ENCODE data around the gene DUSP12. TPM values are rescaled to one million over a fixed set of nuclear protein-coding genes. Genes with fewer than 3 reads are reported as not detected.

Gene DUSP12
- total RNA-seq, 8 experiments from 2014 or later = 22.8 to 100 (median 66.8) TPM

DNA sequence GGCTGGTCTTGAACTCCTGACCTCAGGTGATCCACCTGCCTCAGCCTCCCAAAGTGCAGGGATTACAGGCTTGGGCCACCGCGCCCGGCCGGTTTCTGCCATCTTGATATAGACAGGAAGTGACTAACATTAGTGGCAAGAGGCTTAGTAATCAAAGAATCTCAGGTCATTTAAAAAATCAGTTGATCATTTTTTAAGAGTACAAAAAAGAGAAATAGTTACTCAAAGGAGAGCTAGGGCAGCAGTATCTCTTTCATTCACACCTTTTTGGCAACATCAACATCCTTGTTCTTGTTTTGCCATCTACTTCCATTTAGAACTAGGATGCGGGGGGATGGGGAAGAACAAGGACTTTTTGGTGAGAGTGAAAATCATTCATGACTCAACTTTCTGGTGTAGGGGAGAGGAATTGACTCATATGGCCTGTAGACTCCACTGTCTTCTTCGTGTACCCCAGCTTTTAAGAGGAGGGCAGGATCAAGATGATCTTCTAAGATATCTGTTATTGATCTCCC, 19.5 kb upstream of the DUSP12 start:
- ATAC-seq (replicated peaks in 6 of 8) = no peak
- Histone ChIP-seq H3K27ac (no peak overlapping the region), H3K4me1 (replicated peaks in 1 of 2) (peaks cover 5 to 6% of the 10 kb centered on the region in 2 donors), H3K4me3 (no peak overlapping the region)
- 25 to 90% (median 64%) methylated on average over 1 to 6 of the region's 6 CpGs; no CpG with 5 or more reads in 2 of the 10 experiments for whole genome bisulfite sequencing, 10 experiments
- in situ Hi-C loops (cut with MboI; ENCODE audit: low pct_unique_long_range_greater_than_20kb in 2 of 9, low sequenced_read_pairs in 9 of 9, unreplicated experiment in 9 of 9) = loop anchor here in 4 of 9 experiments (25.0 kb wide), 2 partner anchors 93 to 518 kb away; partner anchors contain the start of genes APOA2 (in 2 of the 4), FCER1G (in 2 of the 4), FCGR3B (in 2 of the 4) and NDUFS2 (in 2 of the 4)

DNA sequence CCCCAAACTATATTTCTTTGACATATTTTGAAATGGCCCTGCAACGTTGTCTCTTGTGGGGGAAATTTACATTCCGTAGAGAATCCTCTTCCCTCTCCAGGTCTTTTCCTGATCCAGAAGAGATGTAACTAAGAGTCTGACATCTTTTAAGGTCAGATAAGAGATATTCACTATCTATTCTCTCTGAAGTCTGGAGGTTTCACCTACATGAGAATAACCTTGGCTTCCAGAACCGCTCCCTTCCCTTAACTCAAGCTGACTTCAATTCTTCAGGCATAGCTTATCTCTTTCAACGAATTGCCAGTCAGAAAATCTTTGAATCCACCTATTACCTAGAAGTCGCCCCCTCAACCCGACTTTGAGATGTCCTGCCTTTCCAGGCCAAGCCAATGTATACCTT, 18.3 kb upstream of the DUSP12 start:
- in situ Hi-C loops (cut with MboI; ENCODE audit: low pct_unique_long_range_greater_than_20kb in 2 of 9, low sequenced_read_pairs in 9 of 9, unreplicated experiment in 9 of 9) = loop anchor here in 4 of 9 experiments (25.0 kb wide), 2 partner anchors 94 to 519 kb away; partner anchors contain the start of genes APOA2 (in 2 of the 4), FCER1G (in 2 of the 4), FCGR3B (in 2 of the 4) and NDUFS2 (in 2 of the 4)
- ATAC-seq (replicated peaks in 6 of 8) = no peak
- Histone ChIP-seq H3K4me3 (no peak overlapping the region), H3K27ac (no peak overlapping the region), H3K4me1 (replicated peaks in 1 of 2) (peaks cover 2 to 3% of the 10 kb centered on the region in 2 donors)
- WGBS, 10 experiments = 60 to 100% (median 76%) methylated on average over 1 to 6 of the region's 6 CpGs; no CpG with 5 or more reads in 2 of the 10 experiments

DNA sequence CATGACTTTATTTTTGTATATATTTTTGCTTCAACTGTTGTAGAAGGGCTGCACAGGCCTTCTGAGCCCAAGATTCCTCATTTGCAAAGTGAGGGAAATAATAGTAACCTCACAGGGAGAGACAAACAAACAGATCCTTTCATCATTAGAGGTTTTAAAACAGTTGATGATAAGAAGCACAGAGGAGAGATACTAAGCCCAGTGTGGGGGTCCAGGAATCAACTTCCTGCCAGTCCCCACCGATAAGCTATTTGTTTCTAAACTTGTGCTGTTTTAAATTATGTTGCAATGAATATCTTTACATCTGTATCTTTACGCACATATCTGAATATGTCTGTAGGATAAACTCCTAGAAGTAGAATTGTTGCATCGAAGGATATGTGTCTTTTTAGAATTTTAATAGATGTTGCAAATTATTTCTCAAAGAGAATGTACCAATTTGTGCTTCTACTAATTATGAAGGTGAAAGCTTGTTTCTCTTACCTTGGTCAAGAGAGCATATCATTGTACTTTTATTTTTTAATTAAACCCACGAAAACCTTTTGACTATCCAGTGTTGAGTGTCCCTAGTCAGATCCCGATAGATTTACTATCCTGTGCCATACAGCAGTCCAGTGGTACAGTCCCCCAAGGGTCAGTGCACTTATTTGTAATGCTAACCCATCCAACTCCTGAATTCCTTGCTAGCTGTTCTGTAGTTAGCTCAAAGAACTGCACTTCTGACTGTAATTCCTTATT, 17.4 kb upstream of the DUSP12 start:
- ATAC-seq (replicated peaks in 6 of 8) = no peak
- no peak overlapping the region for H3K4me3 ChIP-seq

GRCh38 chr1:161733526-161733925, 16.1 kb upstream of the DUSP12 start:
- in situ Hi-C loops (cut with MboI; ENCODE audit: low pct_unique_long_range_greater_than_20kb in 2 of 9, low sequenced_read_pairs in 9 of 9, unreplicated experiment in 9 of 9) = loop anchor here in 4 of 9 experiments (25.0 kb wide), 2 partner anchors 96 to 521 kb away; partner anchors contain the start of genes APOA2 (in 2 of the 4), FCER1G (in 2 of the 4), FCGR3B (in 2 of the 4) and NDUFS2 (in 2 of the 4)
- H3K27ac ChIP-seq = no peak overlapping the region
- peak in 1 of 8 experiments; percentile 41 for ATAC-seq (replicated peaks in 6 of 8)

More for the DNA sequence above, 17.4 kb upstream of the DUSP12 start:
- in situ Hi-C loops (cut with MboI; ENCODE audit: low pct_unique_long_range_greater_than_20kb in 2 of 9, low sequenced_read_pairs in 9 of 9, unreplicated experiment in 9 of 9) = loop anchor here in 4 of 9 experiments (25.0 kb wide), 2 partner anchors 95 to 520 kb away; partner anchors contain the start of genes APOA2 (in 2 of the 4), FCER1G (in 2 of the 4), FCGR3B (in 2 of the 4) and NDUFS2 (in 2 of the 4)
- WGBS, 10 experiments = 20 to 100% (median 65%) methylated on average over 2 to 5 of the region's 5 CpGs
- Histone ChIP-seq H3K27ac (no peak overlapping the region), H3K4me1 (replicated peaks in 1 of 2) (peaks cover 2 to 3% of the 10 kb centered on the region in 2 donors)

DNA sequence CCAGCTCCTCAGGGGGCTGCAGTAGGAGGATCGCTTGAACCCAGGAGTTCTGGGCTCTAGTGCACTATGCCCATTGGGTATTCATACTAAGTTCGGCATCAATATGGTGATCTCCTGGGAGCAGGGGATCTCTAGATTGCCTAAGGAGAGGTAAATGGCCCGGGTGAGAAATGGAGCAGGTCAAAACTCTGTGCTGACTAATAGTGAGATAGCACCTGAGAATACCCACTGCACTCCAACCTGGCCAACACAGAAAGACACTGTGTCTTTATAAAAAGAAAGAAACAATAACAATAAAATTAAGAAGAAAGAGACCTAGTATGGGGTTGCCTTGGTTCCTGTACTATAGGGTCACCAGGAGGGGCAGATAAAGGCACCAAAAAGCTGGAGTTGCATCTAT, 13.7 kb upstream of the DUSP12 start:
- Histone ChIP-seq H3K27ac (no peak overlapping the region), H3K4me3 (no peak overlapping the region), H3K4me1 (replicated peaks in 1 of 2) (no peaks in the 10 kb centered on the region)
- in situ Hi-C loops (cut with MboI; ENCODE audit: low pct_unique_long_range_greater_than_20kb in 2 of 9, low sequenced_read_pairs in 9 of 9, unreplicated experiment in 9 of 9) = loop anchor here in 4 of 9 experiments (25.0 kb wide), 2 partner anchors 99 to 524 kb away; partner anchors contain the start of genes APOA2 (in 2 of the 4), FCER1G (in 2 of the 4), FCGR3B (in 2 of the 4) and NDUFS2 (in 2 of the 4)
- ATAC-seq (replicated peaks in 6 of 8) = no peak
- WGBS, 10 experiments = 73 to 100% (median 83%) methylated on average over 1 to 3 of the region's 3 CpGs; no CpG with 5 or more reads in 4 of the 10 experiments

More at GRCh38 chr1:161733526-161733925, 16.1 kb upstream of the DUSP12 start:
- WGBS, 10 experiments = 0 to 64% (median 30%) methylated on average over 1 of the region's 1 CpG; no CpG with 5 or more reads in 1 of the 10 experiments
- Histone ChIP-seq H3K4me1 (replicated peaks in 1 of 2) (no peaks in the 10 kb centered on the region), H3K4me3 (no peak overlapping the region)

- Histone ChIP-seq H3K4me3 (no peak overlapping the region), H3K27ac (no peak overlapping the region), H3K4me1 (replicated peaks in 1 of 2) (no peaks in the 10 kb centered on the region)
- ATAC-seq (replicated peaks in 6 of 8) = peak in 1 of 8 experiments; percentile 15
- 0 to 59% (median 41%) methylated on average over 1 to 4 of the region's 4 CpGs; no CpG with 5 or more reads in 2 of the 10 experiments for WGBS, 10 experiments
- in situ Hi-C loops (cut with MboI; ENCODE audit: low pct_unique_long_range_greater_than_20kb in 2 of 9, low sequenced_read_pairs in 9 of 9, unreplicated experiment in 9 of 9) = loop anchor here in 4 of 9 experiments (25.0 kb wide), 2 partner anchors 99 to 524 kb away; partner anchors contain the start of genes APOA2 (in 2 of the 4), FCER1G (in 2 of the 4), FCGR3B (in 2 of the 4) and NDUFS2 (in 2 of the 4)
Observed at GRCh38 chr1:161736335-161736969, 13.1 kb upstream of the DUSP12 start.

GRCh38 chr1:161737625-161738024, 12.0 kb upstream of the DUSP12 start:
- in situ Hi-C loops (cut with MboI; ENCODE audit: low pct_unique_long_range_greater_than_20kb in 2 of 9, low sequenced_read_pairs in 9 of 9, unreplicated experiment in 9 of 9) = loop anchor here in 4 of 9 experiments (25.0 kb wide), 2 partner anchors 100 to 525 kb away; partner anchors contain the start of genes APOA2 (in 2 of the 4), FCER1G (in 2 of the 4), FCGR3B (in 2 of the 4) and NDUFS2 (in 2 of the 4)
- H3K4me1 ChIP-seq (replicated peaks in 1 of 2) = no peaks in the 10 kb centered on the region
- ATAC-seq (replicated peaks in 6 of 8) = no peak
- no peak overlapping the region for H3K27ac ChIP-seq
- WGBS, 10 experiments = 7 to 70% (median 24%) methylated on average over 1 to 2 of the region's 2 CpGs; no CpG with 5 or more reads in 3 of the 10 experiments
- H3K4me3 ChIP-seq = no peak overlapping the region

GRCh38 chr1:161738627-161739287, 10.8 kb upstream of the DUSP12 start:
- Histone ChIP-seq H3K4me3 (no peak overlapping the region), H3K27ac (no peak overlapping the region), H3K4me1 (replicated peaks in 1 of 2) (peaks cover 0 to 7% of the 10 kb centered on the region in 2 donors)
- WGBS, 10 experiments = 71 to 100% (median 86%) methylated on average over 1 to 4 of the region's 4 CpGs; no CpG with 5 or more reads in 3 of the 10 experiments
- peak in 4 of 8 experiments; percentile 46 to 82 (median 78) for ATAC-seq (replicated peaks in 6 of 8)
- in situ Hi-C loops (cut with MboI; ENCODE audit: low pct_unique_long_range_greater_than_20kb in 2 of 9, low sequenced_read_pairs in 9 of 9, unreplicated experiment in 9 of 9) = loop anchor here in 4 of 9 experiments (25.0 kb wide), 2 partner anchors 101 to 526 kb away; partner anchors contain the start of genes APOA2 (in 2 of the 4), FCER1G (in 2 of the 4), FCGR3B (in 2 of the 4) and NDUFS2 (in 2 of the 4)

DNA sequence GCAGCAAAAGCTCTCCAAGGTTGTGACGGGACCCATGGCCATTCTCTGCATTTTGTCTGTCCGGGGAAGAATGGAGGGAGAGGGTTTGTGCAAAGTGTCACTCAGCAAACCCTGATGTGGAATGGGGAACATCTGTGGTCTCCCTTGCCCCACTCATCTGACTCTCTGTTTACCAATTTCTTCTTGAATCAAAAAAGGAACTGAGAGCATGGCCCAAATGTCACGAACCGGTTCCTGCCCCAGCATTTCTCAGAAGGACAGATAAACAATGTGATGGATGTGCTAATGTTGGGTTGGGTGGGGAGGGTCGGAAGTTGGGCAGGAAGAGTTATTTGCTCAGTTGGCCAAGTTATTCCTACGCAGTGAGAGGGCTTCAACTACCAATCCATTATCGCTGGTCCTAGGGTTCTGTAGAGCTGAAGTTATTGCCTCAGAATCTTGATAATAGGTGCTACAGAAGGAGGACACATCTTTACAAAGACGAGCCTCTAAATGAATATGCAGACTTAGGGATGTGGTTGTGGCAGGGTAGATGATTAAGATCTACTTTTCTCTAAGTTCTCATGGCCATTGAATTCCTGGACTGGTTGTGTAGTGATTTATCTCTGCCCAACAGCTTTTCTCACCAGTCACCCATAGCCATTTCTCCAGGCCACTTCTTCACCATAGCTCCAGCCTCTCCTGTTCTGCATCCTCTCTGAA, 9.6 kb upstream of the DUSP12 start:
- 45 to 90% (median 70%) methylated on average over 2 to 8 of the region's 8 CpGs; no CpG with 5 or more reads in 1 of the 10 experiments for WGBS, 10 experiments
- in situ Hi-C loops (cut with MboI; ENCODE audit: low pct_unique_long_range_greater_than_20kb in 2 of 9, low sequenced_read_pairs in 9 of 9, unreplicated experiment in 9 of 9) = loop anchor here in 4 of 9 experiments (25.0 kb wide), 2 partner anchors 103 to 528 kb away; partner anchors contain the start of genes APOA2 (in 2 of the 4), FCER1G (in 2 of the 4), FCGR3B (in 2 of the 4) and NDUFS2 (in 2 of the 4)
- H3K4me3 ChIP-seq = no peak overlapping the region
- ATAC-seq (replicated peaks in 6 of 8) = no peak
- no peak overlapping the region for H3K27ac ChIP-seq
- peaks cover 0 to 10% of the 10 kb centered on the region in 2 donors for H3K4me1 ChIP-seq (replicated peaks in 1 of 2)

DNA sequence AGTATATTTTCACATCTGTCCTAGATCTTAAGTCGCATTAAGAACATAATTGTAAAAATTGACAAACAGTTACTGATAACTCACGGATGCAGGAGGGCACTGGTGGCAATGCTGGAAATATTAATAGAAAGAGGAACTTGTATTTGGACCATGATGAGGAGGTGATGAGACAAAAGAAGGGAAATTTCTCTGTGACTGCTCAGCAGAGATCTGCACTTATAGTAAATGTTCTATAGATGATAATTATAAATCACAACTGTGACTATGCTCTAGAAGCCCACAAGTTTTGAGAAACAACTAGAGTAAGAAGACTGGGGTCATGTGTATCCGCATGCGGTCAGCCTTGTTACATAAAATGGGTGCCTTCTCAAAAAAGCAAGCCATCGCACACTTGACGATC, 8.7 kb upstream of the DUSP12 start:
- Histone ChIP-seq H3K27ac (no peak overlapping the region), H3K4me1 (replicated peaks in 1 of 2) (peaks cover 0 to 10% of the 10 kb centered on the region in 2 donors), H3K4me3 (no peak overlapping the region)
- WGBS, 10 experiments = 65 to 97% (median 88%) methylated on average over 2 to 6 of the region's 6 CpGs
- ATAC-seq (replicated peaks in 6 of 8) = no peak
- in situ Hi-C loops (cut with MboI; ENCODE audit: low pct_unique_long_range_greater_than_20kb in 2 of 9, low sequenced_read_pairs in 9 of 9, unreplicated experiment in 9 of 9) = loop anchor here in 4 of 9 experiments (25.0 kb wide), 2 partner anchors 104 to 529 kb away; partner anchors contain the start of genes APOA2 (in 2 of the 4), FCER1G (in 2 of the 4), FCGR3B (in 2 of the 4) and NDUFS2 (in 2 of the 4)

DNA sequence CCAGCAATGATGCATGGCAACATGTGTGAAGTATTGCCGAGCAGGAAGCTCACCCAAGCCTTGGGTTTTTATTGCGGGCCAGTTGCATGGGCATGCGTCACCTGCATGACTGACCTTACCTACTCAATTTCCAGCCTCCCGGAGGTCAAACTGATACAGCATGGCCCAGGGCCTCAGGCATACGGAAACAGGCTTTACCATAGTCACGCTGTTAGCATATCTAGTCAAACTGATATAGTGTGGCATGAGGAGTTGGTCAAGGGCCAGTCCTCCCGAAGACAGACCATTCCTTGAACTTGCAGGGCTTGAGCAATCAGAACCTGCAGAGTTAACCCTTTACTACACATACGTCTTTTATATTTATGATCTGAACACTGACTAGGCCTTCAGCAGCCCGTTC, 6.4 kb upstream of the DUSP12 start:
- H3K4me1 ChIP-seq (replicated peaks in 1 of 2) = peaks cover 0 to 10% of the 10 kb centered on the region in 2 donors
- no peak overlapping the region for H3K27ac ChIP-seq
- WGBS, 10 experiments = 35 to 100% (median 76%) methylated on average over 2 to 9 of the region's 9 CpGs
- ATAC-seq (replicated peaks in 6 of 8) = no peak
- H3K4me3 ChIP-seq = no peak overlapping the region
- in situ Hi-C loops (cut with MboI; ENCODE audit: low pct_unique_long_range_greater_than_20kb in 2 of 9, low sequenced_read_pairs in 9 of 9, unreplicated experiment in 9 of 9) = loop anchor here in 4 of 9 experiments (25.0 kb wide), 2 partner anchors 106 to 531 kb away; partner anchors contain the start of genes APOA2 (in 2 of the 4), FCER1G (in 2 of the 4), FCGR3B (in 2 of the 4) and NDUFS2 (in 2 of the 4)

All from motor neuron (in vitro differentiated cells).